WERI-Rb-1 (cell line): ENCODE measurements around the gene CCDC148.
"Not testable (repeated sequence)": the region's sequence is repeated elsewhere in the genome, so short reads cannot be mapped to it uniquely, and the experiment has no call there.

Experiments used
- DNase-seq: peaks from one replicate; pipeline ENCODE4 v3.0.0-alpha.2; 2020
- H3K27ac ChIP-seq: fragments of 250-450 bp; sonication (Bioruptor Pico); 2 replicates; pipeline ENCODE4 v1.5.1; 2020; ENCODE audit warnings: mild to moderate bottlenecking, moderate library complexity
- H3K27me3 ChIP-seq: fragments of 250-450 bp; sonication (Bioruptor Pico); 2 replicates; pipeline ENCODE4 v1.5.1; 2021; ENCODE audit warnings: mild to moderate bottlenecking, low read depth, moderate library complexity; ENCODE audit not compliant: insufficient read depth, severe bottlenecking
- H3K36me3 ChIP-seq: fragments of 250-450 bp; sonication (Bioruptor Pico); 2 replicates; pipeline ENCODE4 v1.5.1; 2020; ENCODE audit warnings: mild to moderate bottlenecking, moderate library complexity
- H3K4me3 ChIP-seq: 2 replicates; pipeline ENCODE4 v1.5.1; 2011; ENCODE audit warnings: low read depth, mild to moderate bottlenecking, control low read depth, low read length
- H3K9me3 ChIP-seq: fragments of 250-450 bp; sonication (Bioruptor Pico); 2 replicates; pipeline ENCODE4 v1.5.1; 2021; ENCODE audit warnings: mild to moderate bottlenecking, moderate library complexity; ENCODE audit not compliant: severe bottlenecking
- CTCF ChIP-seq: IDR thresholded peaks from 2 replicates; pipeline ENCODE4 v1.5.1; 2011; ENCODE audit warnings: low read depth, mild to moderate bottlenecking, control low read depth, inconsistent platforms, low read length

Gene CCDC148

GRCh38 chr2:158234497-158234896, 222.1 kb downstream of the CCDC148 start:
- Histone ChIP-seq H3K27me3 (no peaks in the 10 kb centered on the region), H3K9me3 (no peaks in the 10 kb centered on the region), H3K4me3 (no peak overlapping the region), H3K27ac (no peak overlapping the region), H3K36me3 (no peaks in the 10 kb centered on the region)
- no peak for DNase-seq
- TF ChIP-seq CTCF, result no peak

- H3K27me3 ChIP-seq, result no peaks in the 10 kb centered on the region
- no peaks in the 10 kb centered on the region for H3K36me3 ChIP-seq
- no peak overlapping the region for H3K4me3 ChIP-seq
- no peak overlapping the region for H3K27ac ChIP-seq
- DNase-seq, result no peak
- H3K9me3 ChIP-seq, result no peaks in the 10 kb centered on the region
- TF ChIP-seq CTCF, result no peak
Observed at GRCh38 chr2:158232476-158232875, 224.1 kb downstream of the CCDC148 start.

- Histone ChIP-seq H3K27ac (no peak overlapping the region), H3K27me3 (no peaks in the 10 kb centered on the region), H3K36me3 (no peaks in the 10 kb centered on the region), H3K9me3 (no peaks in the 10 kb centered on the region), H3K4me3 (no peak overlapping the region)
- no peak for TF ChIP-seq CTCF
- DNase-seq, result no peak
Observed at GRCh38 chr2:158228943-158229508, 227.5 kb downstream of the CCDC148 start.

GRCh38 chr2:158223066-158223465, 233.5 kb downstream of the CCDC148 start:
- H3K27me3 ChIP-seq, DNase-seq, H3K4me3 ChIP-seq, H3K27ac ChIP-seq, H3K9me3 ChIP-seq, H3K36me3 ChIP-seq: not testable (repeated sequence)

- Histone ChIP-seq H3K36me3 (no peaks in the 10 kb centered on the region), H3K27me3 (no peaks in the 10 kb centered on the region), H3K9me3 (no peaks in the 10 kb centered on the region), H3K4me3 (no peak overlapping the region), H3K27ac (no peak overlapping the region)
- no peak for TF ChIP-seq CTCF
- DNase-seq, result no peak
Observed at GRCh38 chr2:158221063-158222020, 235.2 kb downstream of the CCDC148 start.

GRCh38 chr2:158217593-158217992, 239.0 kb downstream of the CCDC148 start:
- Histone ChIP-seq H3K27me3 (no peaks in the 10 kb centered on the region), H3K36me3 (no peaks in the 10 kb centered on the region), H3K27ac (no peak overlapping the region), H3K4me3 (no peak overlapping the region), H3K9me3 (no peaks in the 10 kb centered on the region)
- no peak for DNase-seq
- no peak for TF ChIP-seq CTCF
